Trophoblast cell (in vitro differentiated cells and primary cell): ENCODE data around the gene CASP8.

ENCODE experiments used
- DNase-seq, 2 donors: peaks; one replicate each; pipeline ENCODE4 v3.0.0-alpha.2; 2016
- H2AFZ ChIP-seq: 2 replicates; pipeline ENCODE4 v1.6.1; 2013; ENCODE audit warnings: low read length, moderate library complexity, mild to moderate bottlenecking; ENCODE audit not compliant: insufficient read depth, poor library complexity
- H2AK5ac ChIP-seq: 2 replicates; pipeline ENCODE4 v1.6.1; 2013; ENCODE audit warnings: mild to moderate bottlenecking, low read length
- H2BK120ac ChIP-seq: 2 replicates; pipeline ENCODE4 v1.6.1; 2013; ENCODE audit warnings: low read length, mild to moderate bottlenecking, moderate library complexity; ENCODE audit not compliant: insufficient read depth, poor library complexity
- H2BK12ac ChIP-seq: 2 replicates; pipeline ENCODE4 v1.6.1; 2013; ENCODE audit warnings: mild to moderate bottlenecking, low read length, moderate library complexity
- H2BK5ac ChIP-seq: 2 replicates; pipeline ENCODE4 v1.6.1; 2013; ENCODE audit warnings: low read length, low read depth, moderate library complexity, mild to moderate bottlenecking; ENCODE audit not compliant: poor library complexity
- H3K14ac ChIP-seq: 2 replicates; pipeline ENCODE4 v1.6.1; 2013; ENCODE audit warnings: mild to moderate bottlenecking, low read length
- H3K18ac ChIP-seq: 2 replicates; pipeline ENCODE4 v1.6.1; 2013; ENCODE audit warnings: mild to moderate bottlenecking, low read length
- H3K23ac ChIP-seq: 2 replicates; pipeline ENCODE4 v1.6.1; 2013; ENCODE audit warnings: low read length
- H3K27ac ChIP-seq: 2 replicates; pipeline ENCODE4 v1.5.1; 2013; ENCODE audit warnings: low read depth, mild to moderate bottlenecking, inconsistent platforms, low read length, moderate library complexity
- H3K27me3 ChIP-seq: 2 replicates; pipeline ENCODE4 v1.6.1; 2013; ENCODE audit warnings: inconsistent platforms, mild to moderate bottlenecking, low read length, moderate library complexity; ENCODE audit not compliant: insufficient read depth
- H3K36me3 ChIP-seq, 2 experiments: 1 replicate in 1 of 2; 2 replicates in 1 of 2; pipeline ENCODE4 v1.6.1; 2013; ENCODE audit warnings: low read length in 2 of 2, mild to moderate bottlenecking in 2 of 2, moderate library complexity in 1 of 2; ENCODE audit not compliant: insufficient read depth in 2 of 2, control insufficient read depth in 1 of 2
- H3K4ac ChIP-seq: 2 replicates; pipeline ENCODE4 v1.6.1; 2013; ENCODE audit warnings: low read depth, mild to moderate bottlenecking, low read length, moderate library complexity
- H3K4me1 ChIP-seq, 2 experiments: 1 replicate in 1 of 2; 2 replicates in 1 of 2; pipeline ENCODE4 v1.6.1; 2013; ENCODE audit warnings: low read length in 2 of 2, mild to moderate bottlenecking in 2 of 2, moderate library complexity in 1 of 2; ENCODE audit not compliant: insufficient read depth in 2 of 2, control insufficient read depth in 1 of 2
- H3K4me2 ChIP-seq: 2 replicates; pipeline ENCODE4 v1.6.1; 2013; ENCODE audit warnings: inconsistent platforms, mild to moderate bottlenecking, low read length, moderate library complexity
- H3K4me3 ChIP-seq: 2 replicates; pipeline ENCODE4 v1.5.1; 2013; ENCODE audit warnings: mild to moderate bottlenecking, low read depth, low read length, inconsistent platforms
- H3K79me1 ChIP-seq: one replicate; pipeline ENCODE4 v1.6.1; 2013; ENCODE audit warnings: low read length
- H3K79me2 ChIP-seq: 2 replicates; pipeline ENCODE4 v1.6.1; 2013; ENCODE audit warnings: low read length, mild to moderate bottlenecking; ENCODE audit not compliant: control insufficient read depth, insufficient read depth, poor library complexity
- H3K9ac ChIP-seq: 2 replicates; pipeline ENCODE4 v1.6.1; 2013; ENCODE audit warnings: mild to moderate bottlenecking, low read length
- H3K9me3 ChIP-seq: 2 replicates; pipeline ENCODE4 v1.6.1; 2013; ENCODE audit warnings: low read depth, mild to moderate bottlenecking, control low read depth, inconsistent platforms, low read length; ENCODE audit not compliant: insufficient read depth
- H4K12ac ChIP-seq: 2 replicates; pipeline ENCODE4 v1.6.1; 2013; ENCODE audit warnings: low read depth, mild to moderate bottlenecking, low read length, moderate library complexity
- H4K8ac ChIP-seq: 2 replicates; pipeline ENCODE4 v1.6.1; 2013; ENCODE audit warnings: low read depth, mild to moderate bottlenecking, low read length, moderate library complexity
- H4K91ac ChIP-seq: one replicate; pipeline ENCODE4 v1.6.1; 2013; ENCODE audit warnings: low read depth, mild to moderate bottlenecking, low read length, moderate library complexity
- WGBS: extraction: QIAGEN DNeasy Blood & Tissue Kit; methylation state at CpG from one replicate; pipeline ENCODE4 v1.1.7; 2013; ENCODE audit warnings: missing lambda C conversion rate; ENCODE audit not compliant: insufficient read length, insufficient coverage; ENCODE audit errors: extremely low coverage; 5-methylcytosine and 5-hydroxymethylcytosine counted together

The CASP8 gene

DNA sequence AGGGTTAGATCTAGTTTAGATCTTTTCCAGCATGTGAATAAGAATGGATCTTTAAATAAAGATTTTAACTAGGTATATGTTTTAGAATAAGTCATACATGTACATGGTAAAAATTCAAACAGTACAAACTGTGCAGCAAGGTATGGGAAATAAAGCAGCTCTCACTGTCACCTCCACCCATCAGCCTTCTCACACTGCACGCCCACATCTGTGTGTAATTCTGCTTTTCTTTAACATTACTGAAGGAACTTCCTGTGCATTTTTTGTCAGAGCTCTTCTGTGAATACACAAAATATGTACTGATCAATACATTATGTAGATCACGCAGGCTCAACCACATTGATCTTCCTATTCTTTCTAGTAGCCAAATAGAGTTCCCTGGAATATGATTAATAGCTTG lies 3.4 kb downstream of the CASP8 start:
- H3K9ac ChIP-seq = no peak overlapping the region
- H3K4me3 ChIP-seq = no peak overlapping the region
- no peak overlapping the region for H2BK5ac ChIP-seq
- no peaks in the 10 kb centered on the region for H3K27me3 ChIP-seq
- peaks cover 0 to 6% of the 10 kb centered on the region in 2 experiments for H3K4me1 ChIP-seq
- H2BK12ac ChIP-seq = no peak overlapping the region
- no peaks in the 10 kb centered on the region for H3K36me3 ChIP-seq
- no peaks in the 10 kb centered on the region for H3K9me3 ChIP-seq
- H3K14ac ChIP-seq = no peak overlapping the region
- H2AFZ ChIP-seq = no peak overlapping the region
- no peak overlapping the region for H2BK120ac ChIP-seq
- WGBS = no CpG with 5 or more reads among the region's 2 CpGs
- no peak overlapping the region for H3K4me2 ChIP-seq
- no peak overlapping the region for H3K18ac ChIP-seq
- no peaks in the 10 kb centered on the region for H3K79me2 ChIP-seq
- H4K8ac ChIP-seq = no peak overlapping the region
- DNase-seq = no peak
- H3K79me1 ChIP-seq = no peaks in the 10 kb centered on the region
- no peak overlapping the region for H2AK5ac ChIP-seq
- H3K23ac ChIP-seq = no peak overlapping the region
- no peak overlapping the region for H3K27ac ChIP-seq
- no peak overlapping the region for H3K4ac ChIP-seq
- no peak overlapping the region for H4K91ac ChIP-seq
- H4K12ac ChIP-seq = no peak overlapping the region

DNA sequence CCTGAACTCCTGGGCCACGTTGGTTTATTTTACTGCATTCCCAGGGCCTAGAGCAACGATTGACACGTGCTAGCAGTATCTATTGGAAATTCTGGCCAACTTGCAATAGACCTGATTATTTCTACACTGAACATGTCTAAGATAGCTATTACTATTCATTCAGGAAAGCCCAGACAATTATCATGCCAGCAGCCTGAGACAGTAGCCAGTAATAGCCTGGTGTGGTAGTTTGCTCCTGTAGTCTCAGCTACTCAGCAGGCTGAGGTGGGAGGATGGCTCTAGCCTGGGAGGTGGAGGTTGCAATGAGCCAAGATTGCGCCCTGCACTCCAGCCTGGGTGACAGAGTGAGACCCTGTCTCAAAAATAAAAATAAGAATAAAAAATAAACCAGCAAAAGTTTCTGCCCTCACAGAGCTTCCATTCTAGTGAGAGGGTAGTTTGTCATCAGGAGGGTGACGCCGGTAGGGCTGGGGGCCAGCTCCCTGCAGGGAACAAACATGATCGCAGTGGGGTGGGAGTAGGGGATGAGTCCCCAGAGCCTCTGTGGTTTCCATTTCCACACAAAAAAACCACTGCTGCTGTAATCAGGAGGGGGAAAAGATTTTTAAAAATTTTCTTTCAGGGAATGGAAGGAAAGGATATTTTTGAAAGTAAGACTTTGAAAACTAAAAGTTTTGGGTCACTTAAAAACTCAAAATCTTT lies 4.3 kb downstream of the CASP8 start:
- Histone ChIP-seq H3K14ac (no peak overlapping the region), H4K91ac (no peak overlapping the region), H3K23ac (no peak overlapping the region), H3K4me2 (no peak overlapping the region), H3K4ac (no peak overlapping the region), H3K36me3 (no peaks in the 10 kb centered on the region), H3K9me3 (no peaks in the 10 kb centered on the region), H2AK5ac (no peak overlapping the region), H3K27ac (no peak overlapping the region), H3K18ac (no peak overlapping the region), H4K8ac (no peak overlapping the region), H4K12ac (no peak overlapping the region), H2BK12ac (no peak overlapping the region), H2BK5ac (no peak overlapping the region), H3K4me3 (no peak overlapping the region), H3K79me1 (no peaks in the 10 kb centered on the region), H3K9ac (no peak overlapping the region), H2AFZ (no peak overlapping the region), H2BK120ac (no peak overlapping the region), H3K79me2 (no peaks in the 10 kb centered on the region), H3K27me3 (no peaks in the 10 kb centered on the region), H3K4me1 (peaks cover 0 to 4% of the 10 kb centered on the region in 2 experiments)
- DNase-seq = peak in 1 of 2 donors; percentile 5
- no CpG with 5 or more reads among the region's 7 CpGs for WGBS

DNA sequence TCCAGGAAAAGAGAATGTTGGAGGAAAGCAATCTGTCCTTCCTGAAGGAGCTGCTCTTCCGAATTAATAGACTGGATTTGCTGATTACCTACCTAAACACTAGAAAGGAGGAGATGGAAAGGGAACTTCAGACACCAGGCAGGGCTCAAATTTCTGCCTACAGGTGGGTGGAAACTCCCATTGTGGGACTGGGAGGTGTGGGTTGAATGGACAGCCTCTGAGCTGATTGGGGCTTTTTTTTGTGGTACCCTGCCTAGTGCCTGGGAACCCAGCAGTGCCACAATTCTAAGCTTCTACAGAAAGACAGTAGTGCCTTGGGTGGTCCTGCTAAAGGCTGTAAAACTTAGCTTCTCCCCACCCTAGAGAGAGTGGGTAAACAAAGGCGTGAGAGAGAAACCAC lies 6.3 kb downstream of the CASP8 start:
- H3K4me2 ChIP-seq = no peak overlapping the region
- no peak overlapping the region for H3K9ac ChIP-seq
- H2AFZ ChIP-seq = no peak overlapping the region
- no peak overlapping the region for H4K91ac ChIP-seq
- H3K36me3 ChIP-seq = no peaks in the 10 kb centered on the region
- H2BK120ac ChIP-seq = no peak overlapping the region
- no peaks in the 10 kb centered on the region for H3K79me2 ChIP-seq
- H3K23ac ChIP-seq = no peak overlapping the region
- no peak for DNase-seq
- no peak overlapping the region for H3K14ac ChIP-seq
- no CpG with 5 or more reads among the region's 2 CpGs for WGBS
- H4K8ac ChIP-seq = no peak overlapping the region
- no peaks in the 10 kb centered on the region for H3K79me1 ChIP-seq
- no peak overlapping the region for H2BK5ac ChIP-seq
- no peak overlapping the region for H3K4ac ChIP-seq
- H3K4me3 ChIP-seq = no peak overlapping the region
- no peaks in the 10 kb centered on the region for H3K27me3 ChIP-seq
- no peaks in the 10 kb centered on the region for H3K4me1 ChIP-seq
- H2AK5ac ChIP-seq = no peak overlapping the region
- no peaks in the 10 kb centered on the region for H3K9me3 ChIP-seq
- no peak overlapping the region for H3K18ac ChIP-seq
- no peak overlapping the region for H2BK12ac ChIP-seq
- H3K27ac ChIP-seq = no peak overlapping the region
- H4K12ac ChIP-seq = no peak overlapping the region

GRCh38 chr2:201267278-201268030 lies 7.1 kb downstream of the CASP8 start:
- no peak overlapping the region for H3K9ac ChIP-seq
- H3K4ac ChIP-seq = no peak overlapping the region
- no peak overlapping the region for H4K91ac ChIP-seq
- no peak for DNase-seq
- no peaks in the 10 kb centered on the region for H3K36me3 ChIP-seq
- no peaks in the 10 kb centered on the region for H3K27me3 ChIP-seq
- WGBS = no CpG with 5 or more reads among the region's 12 CpGs
- no peaks in the 10 kb centered on the region for H3K4me1 ChIP-seq
- H4K8ac ChIP-seq = no peak overlapping the region
- no peak overlapping the region for H2AK5ac ChIP-seq
- H2AFZ ChIP-seq = no peak overlapping the region
- no peak overlapping the region for H2BK5ac ChIP-seq
- H3K14ac ChIP-seq = no peak overlapping the region
- H4K12ac ChIP-seq = no peak overlapping the region
- no peak overlapping the region for H2BK12ac ChIP-seq
- H3K23ac ChIP-seq = no peak overlapping the region
- H3K9me3 ChIP-seq = no peaks in the 10 kb centered on the region
- H3K4me2 ChIP-seq = no peak overlapping the region
- H3K79me2 ChIP-seq = no peaks in the 10 kb centered on the region
- no peaks in the 10 kb centered on the region for H3K79me1 ChIP-seq
- no peak overlapping the region for H3K27ac ChIP-seq
- H3K18ac ChIP-seq = no peak overlapping the region
- H3K4me3 ChIP-seq = no peak overlapping the region
- no peak overlapping the region for H2BK120ac ChIP-seq
